GM18502 (cell line): Measurements from ENCODE around the gene TNRC6C.

Source experiments
- ATAC-seq: cut with Tn5 transposase; IDR thresholded peaks from one replicate; pipeline ENCODE4 v1.9.1; 2021; ENCODE audit warnings: mild to moderate bottlenecking; ENCODE audit not compliant: unreplicated experiment, poor library complexity

TNRC6C gene

GRCh38 chr17:77957857-77958715, at the start of gene TNRC6C:
TSS of gene TNRC6C (plus strand) at chr17:77958703. CDS start at chr17:78004207, 45,504 bp downstream.
- peak; percentile 81 for ATAC-seq

GRCh38 chr17:77909236-77909635, 49.3 kb upstream of the TNRC6C start:
- no peak for ATAC-seq

- ATAC-seq: no peak
Measured at GRCh38 chr17:77909816-77910215, 48.7 kb upstream of the TNRC6C start.

GRCh38 chr17:77914385-77915254, 43.9 kb upstream of the TNRC6C start:
- ATAC-seq: no peak

GRCh38 chr17:77915594-77916021, 42.9 kb upstream of the TNRC6C start:
- ATAC-seq: no peak

GRCh38 chr17:77916264-77916663, 42.2 kb upstream of the TNRC6C start:
- ATAC-seq: no peak

GRCh38 chr17:77916703-77917481, 41.6 kb upstream of the TNRC6C start:
- ATAC-seq: no peak

- no peak for ATAC-seq
Measured at GRCh38 chr17:77919276-77919675, 39.2 kb upstream of the TNRC6C start.

GRCh38 chr17:77923135-77923534, 35.4 kb upstream of the TNRC6C start:
- no peak for ATAC-seq

GRCh38 chr17:77923776-77924513, 34.6 kb upstream of the TNRC6C start:
- ATAC-seq: no peak

- ATAC-seq: no peak
Measured at GRCh38 chr17:77924757-77925336, 33.7 kb upstream of the TNRC6C start.

GRCh38 chr17:77925831-77926543, 32.5 kb upstream of the TNRC6C start:
- no peak for ATAC-seq

- ATAC-seq: no peak
Measured at GRCh38 chr17:77926981-77927380, 31.5 kb upstream of the TNRC6C start.

GRCh38 chr17:77927777-77928518, 30.6 kb upstream of the TNRC6C start:
- no peak for ATAC-seq

- ATAC-seq: no peak
Measured at GRCh38 chr17:77928519-77929179, 29.9 kb upstream of the TNRC6C start.

GRCh38 chr17:77929180-77929564, 29.3 kb upstream of the TNRC6C start:
- ATAC-seq: no peak

GRCh38 chr17:77929871-77930436, 28.5 kb upstream of the TNRC6C start:
- ATAC-seq: no peak
